GM23338 (cell line): ENCODE results near the gene SLC30A10. TPM values are rescaled to one million over a fixed set of nuclear protein-coding genes. Genes with fewer than 3 reads are reported as not detected.

Experiments used
- ATAC-seq: fragments of 200-7000 bp; cut with Tn5 transposase; 3 replicates; pipeline ENCODE4 v1.9.1; 2020
- DNase-seq: peaks from one replicate; pipeline ENCODE4 v3.0.0-alpha.2; 2015; ENCODE audit warnings: low spot score
- H2AFZ ChIP-seq: fragments of 200-600 bp; sonication (generic); 2 replicates; pipeline ENCODE4 v1.8.0; 2016; ENCODE audit warnings: antibody characterized with exemption, mild to moderate bottlenecking, moderate library complexity
- H3F3A ChIP-seq: fragments of 200-600 bp; sonication (generic); replicated peaks from 2 replicates; pipeline ENCODE4 v1.8.0; 2017; ENCODE audit warnings: antibody characterized with exemption, mixed run types, low read depth
- H3K27ac ChIP-seq: fragments of 200-600 bp; sonication (generic); 2 replicates; pipeline ENCODE4 v1.6.1; 2016; ENCODE audit warnings: low read depth
- H3K27me3 ChIP-seq: fragments of 200-600 bp; sonication (generic); 2 replicates; pipeline ENCODE4 v1.8.0; 2016; ENCODE audit warnings: mild to moderate bottlenecking, mixed run types, moderate library complexity; ENCODE audit not compliant: insufficient read depth
- H3K36me3 ChIP-seq: fragments of 200-600 bp; sonication (generic); 2 replicates; pipeline ENCODE4 v1.8.0; 2016; ENCODE audit warnings: mild to moderate bottlenecking; ENCODE audit not compliant: insufficient read depth
- H3K4me1 ChIP-seq: fragments of 200-600 bp; sonication (generic); 2 replicates; pipeline ENCODE4 v1.8.0; 2016; ENCODE audit warnings: mild to moderate bottlenecking, moderate library complexity; ENCODE audit not compliant: insufficient read depth
- H3K4me2 ChIP-seq: fragments of 200-600 bp; sonication (generic); 2 replicates; pipeline ENCODE4 v1.7.1; 2017; ENCODE audit warnings: mixed run types
- H3K4me3 ChIP-seq: fragments of 200-600 bp; sonication (generic); 2 replicates; pipeline ENCODE4 v1.6.1; 2016; ENCODE audit warnings: mixed run types
- H3K79me2 ChIP-seq: fragments of 200-600 bp; sonication (generic); replicated peaks from 2 replicates; pipeline ENCODE4 v1.8.0; 2017; ENCODE audit warnings: mild to moderate bottlenecking; ENCODE audit not compliant: insufficient read depth
- H3K9me2 ChIP-seq: fragments of 200-600 bp; sonication (generic); 2 replicates; pipeline ENCODE4 v1.8.0; 2017; ENCODE audit not compliant: insufficient read depth
- H4K20me1 ChIP-seq: fragments of 200-600 bp; sonication (generic); replicated peaks from 2 replicates; pipeline ENCODE4 v1.8.0; 2017; ENCODE audit warnings: mild to moderate bottlenecking; ENCODE audit not compliant: insufficient read depth
- H3K27ac Mint-ChIP-seq: 2 replicates; pipeline ENCODE4 v1.8.0; 2020; ENCODE audit warnings: inconsistent platforms, mild to moderate bottlenecking, moderate library complexity, mixed read lengths
- H3K27me3 Mint-ChIP-seq: 3 replicates; pipeline ENCODE4 v1.8.0; 2022; ENCODE audit warnings: low read depth, mild to moderate bottlenecking, moderate library complexity, mixed read lengths, inconsistent platforms; ENCODE audit not compliant: insufficient read depth, poor library complexity
- H3K36me3 Mint-ChIP-seq: 3 replicates; pipeline ENCODE4 v1.8.0; 2021; ENCODE audit warnings: low read depth, mild to moderate bottlenecking, inconsistent platforms, moderate library complexity, mixed read lengths
- H3K4me1 Mint-ChIP-seq: 3 replicates; pipeline ENCODE4 v1.8.0; 2020; ENCODE audit warnings: mild to moderate bottlenecking, inconsistent platforms, mixed read lengths
- H3K4me3 Mint-ChIP-seq: 3 replicates; pipeline ENCODE4 v1.8.0; 2021; ENCODE audit warnings: moderate library complexity, mild to moderate bottlenecking, inconsistent platforms, mixed read lengths
- H3K9me3 Mint-ChIP-seq: 3 replicates; pipeline ENCODE4 v1.8.0; 2020; ENCODE audit warnings: moderate library complexity, mild to moderate bottlenecking, inconsistent platforms, mixed read lengths
- CREB1 ChIP-seq: fragments of 250-450 bp; sonication (Bioruptor Pico); IDR thresholded peaks from 2 replicates; pipeline ENCODE4 v1.5.0; 2020; ENCODE audit warnings: low read depth, mild to moderate bottlenecking, moderate library complexity
- CTCF ChIP-seq, 2 experiments: fragments of 200-600 bp in 1 of 2; sonication (generic) in 1 of 2; conservative IDR thresholded peaks; 2 replicates each; pipeline versions ENCODE4 v1.5.1 to v1.6.1; 2016 to 2017; ENCODE audit warnings: antibody characterized with exemption in 2 of 2, low read depth in 2 of 2, mild to moderate bottlenecking in 2 of 2, moderate library complexity in 1 of 2
- ETS1 ChIP-seq: IDR thresholded peaks from 2 replicates; pipeline ENCODE4 v1.6.1; 2016; ENCODE audit warnings: antibody characterized with exemption
- EZH2 ChIP-seq: fragments of 200-600 bp; sonication (generic); IDR thresholded peaks from one replicate; pipeline ENCODE4 v1.8.0; 2017; ENCODE audit warnings: antibody characterized with exemption, mild to moderate bottlenecking, low read depth; ENCODE audit not compliant: unreplicated experiment
- EZH2phosphoT487 ChIP-seq: fragments of 200-600 bp; sonication (generic); IDR thresholded peaks from one replicate; pipeline ENCODE4 v1.8.1; 2018; ENCODE audit warnings: antibody characterized with exemption; ENCODE audit not compliant: unreplicated experiment
- JUNB ChIP-seq: IDR thresholded peaks from one replicate; pipeline ENCODE4 v1.6.1; 2016; ENCODE audit warnings: antibody characterized with exemption; ENCODE audit not compliant: unreplicated experiment
- NANOG ChIP-seq: IDR thresholded peaks from 2 replicates; pipeline ENCODE4 v1.6.1; 2016; ENCODE audit warnings: antibody characterized with exemption, borderline replicate concordance
- POLR2AphosphoS5 ChIP-seq: IDR thresholded peaks from 2 replicates; pipeline ENCODE4 v1.6.1; 2016; ENCODE audit warnings: antibody characterized with exemption, low read depth
- REST ChIP-seq: IDR thresholded peaks from one replicate; pipeline ENCODE4 v1.6.1; 2018; ENCODE audit warnings: antibody characterized with exemption; ENCODE audit not compliant: unreplicated experiment
- STAT1 ChIP-seq: IDR thresholded peaks from one replicate; pipeline ENCODE4 v1.6.1; 2016; ENCODE audit warnings: antibody characterized with exemption; ENCODE audit not compliant: unreplicated experiment
- ZNF114 ChIP-seq: fragments of 250-450 bp; sonication (Bioruptor Pico); IDR thresholded peaks from 2 replicates; pipeline ENCODE4 v1.5.0; 2020; ENCODE audit warnings: mild to moderate bottlenecking, moderate library complexity
- ZNF331 ChIP-seq: fragments of 250-450 bp; sonication (Bioruptor Pico); IDR thresholded peaks from 2 replicates; pipeline ENCODE4 v1.5.0; 2020; ENCODE audit warnings: low read depth, mild to moderate bottlenecking, moderate library complexity
- ZNF462 ChIP-seq: fragments of 250-450 bp; sonication (Bioruptor Pico); IDR thresholded peaks from 2 replicates; pipeline ENCODE4 v1.5.0; 2020; ENCODE audit warnings: mild to moderate bottlenecking, moderate library complexity
- polyA plus RNA-seq: library from polyadenylated mRNA; unstranded; fragments of >200 nt; fragmentation: Nextera tagmentation; extraction: Ambion mirVana; gene quantifications from 2 replicates; pipeline ENCODE4 v1.2.1, GENCODE V29; 2016
- total RNA-seq: library from RNA; depleted of rRNA; stranded (reverse); fragments of >200 nt; shearing (Covaris generic); gene quantifications from 2 replicates; pipeline ENCODE4 v1.2.3, GENCODE V29; 2014

SLC30A10 gene
- total and polyA plus RNA-seq, 2 experiments from 2014 or later: 0.47 to 1.1 TPM

GRCh38 chr1:219927298-219927955, 930 bp downstream of the SLC30A10 start:
- Histone ChIP-seq H3K9me2 (no peaks in the 10 kb centered on the region; the same call in 1 of the 2 replicates), H3F3A (0 out of 2 replicates have a peak, but pooled peaks cover 4% of the 10 kb centered on the region), H3K4me2 (peak overlapping the region; percentile 94), H2AFZ (peak overlapping the region; percentile 98), H3K79me2 (no peaks in the 10 kb centered on the region), H3K36me3 (no peaks in the 10 kb centered on the region), H3K27me3 (peaks cover 32% of the 10 kb centered on the region), H4K20me1 (no peaks in the 10 kb centered on the region), H3K4me3 (peak overlapping the region; percentile 85), H3K4me1 (peaks cover 10% of the 10 kb centered on the region; the same call in 1 of the 2 replicates), H3K27ac (no peak overlapping the region)
- Mint-ChIP-seq H3K27me3 (peaks cover 30% of the 10 kb centered on the region), H3K9me3 (no peaks in the 10 kb centered on the region), H3K27ac (no peak overlapping the region), H3K36me3 (no peaks in the 10 kb centered on the region), H3K4me1 (peaks cover 21% of the 10 kb centered on the region), H3K4me3 (peak overlapping the region; percentile 74)
- ATAC-seq: no peak
- TF ChIP-seq JUNB (no peak), ZNF331 (CRISPR knock-in tag) (no peak), REST (no peak), ZNF462 (no peak), STAT1 (no peak), CREB1 (CRISPR knock-in tag) (no peak), ETS1 (no peak), NANOG (no peak), EZH2 (no peak), ZNF114 (CRISPR knock-in tag) (no peak), POLR2AphosphoS5 (no peak), CTCF (conservative IDR thresholded peaks at IDR 0.05; ENCODE audit: low read depth in 2 of 2) (no peak), EZH2phosphoT487 (no peak)
- DNase-seq: no peak
